Activated CD4-positive, alpha-beta T cell treated with anti-CD3 and anti-CD28 coated beads for 36 hours (primary cell): ENCODE data around the gene PARP4. TPM values are rescaled to one million over a fixed set of nuclear protein-coding genes. Genes with fewer than 3 reads are reported as not detected.
"Not testable (repeated sequence)": the region's sequence is repeated elsewhere in the genome, so short reads cannot be mapped to it uniquely, and the experiment has no call there.

Source experiments
- ATAC-seq: fragments of 200-7000 bp; cut with Tn5 transposase; one replicate; pipeline ENCODE4 v1.10.0; 2021; ENCODE audit warnings: mild to moderate bottlenecking, moderate library complexity
- CTCF ChIA-PET: fragments of 350-600 bp; sonication (Branson Sonifier 250); formaldehyde crosslinking; loops from one replicate; lab custom pipeline; 2021; ENCODE audit warnings: antibody characterized with exemption; lab: Charles Lee
- POLR2A ChIA-PET: fragments of 350-600 bp; sonication (Branson Sonifier 250); formaldehyde crosslinking; loops from one replicate; lab custom pipeline; 2021; ENCODE audit warnings: antibody characterized with exemption, inconsistent platforms; lab: Charles Lee
- DNase-seq: peaks from one replicate; pipeline ENCODE4 v3.0.0-alpha.2; 2020
- H3K27ac Mint-ChIP-seq: one replicate; pipeline ENCODE4 v1.8.0; 2021; ENCODE audit warnings: mixed read lengths
- H3K27me3 Mint-ChIP-seq: one replicate; pipeline ENCODE4 v1.8.0; 2021; ENCODE audit warnings: mixed read lengths
- H3K36me3 Mint-ChIP-seq: one replicate; pipeline ENCODE4 v1.8.0; 2021; ENCODE audit warnings: low read depth, mixed read lengths
- H3K4me1 Mint-ChIP-seq: one replicate; pipeline ENCODE4 v1.8.0; 2021; ENCODE audit warnings: mixed read lengths
- H3K4me3 Mint-ChIP-seq: one replicate; pipeline ENCODE4 v1.8.0; 2021; ENCODE audit warnings: mild to moderate bottlenecking, moderate library complexity, mixed read lengths
- H3K9me3 Mint-ChIP-seq: one replicate; pipeline ENCODE4 v1.8.0; 2021; ENCODE audit warnings: low read depth, mixed read lengths
- intact Hi-C, 2 experiments: fragments of 100-400 bp; cut with DNase I in 1 of 2; cut with micrococcal nuclease in 1 of 2; formaldehyde crosslinking; loops; one replicate each; pipeline versions ENCODE4 v1.14.2 to v1.15.1; 2022 to 2024; cut with DNase I, micrococcal nuclease
- total RNA-seq, 2 experiments: library from RNA; stranded (reverse); gene quantifications; one replicate each; pipeline ENCODE4 v1.2.3, GENCODE V29; 2021

Gene PARP4
- total RNA-seq, 2 experiments from 2014 or later, result 24.6 to 29.1 TPM

DNA sequence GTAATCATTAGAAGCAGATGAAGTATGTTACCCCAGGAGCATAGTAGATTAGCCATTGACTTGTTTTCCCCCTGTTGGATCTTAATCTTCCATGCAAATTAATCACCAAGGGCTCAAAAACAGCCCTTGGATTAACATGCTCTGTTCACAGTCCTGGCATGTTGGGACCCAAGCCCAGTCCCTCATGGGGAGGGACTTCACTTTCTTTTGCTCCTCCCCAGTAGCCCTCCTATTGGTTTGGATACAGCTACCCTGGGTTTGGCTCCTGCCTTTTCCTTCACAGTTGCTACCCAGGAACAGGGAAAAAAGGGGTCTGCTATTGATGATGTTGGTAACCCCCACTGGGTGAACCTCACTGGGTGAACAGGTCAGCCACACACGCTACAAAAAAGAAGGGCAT lies 16.9 kb upstream of the PARP4 start:
- no peak for ATAC-seq
- no peak overlapping the region for H3K27ac Mint-ChIP-seq
- H3K36me3 Mint-ChIP-seq, result no peaks in the 10 kb centered on the region
- H3K4me1 Mint-ChIP-seq, result no peaks in the 10 kb centered on the region
- no peaks in the 10 kb centered on the region for H3K9me3 Mint-ChIP-seq
- DNase-seq, result no peak
- intact Hi-C loops, result no loop called here
- POLR2A ChIA-PET, result no interaction called here
- CTCF ChIA-PET, result interaction anchor here (0.5 to 0.6 kb wide), 2 partner anchors 12 to 100 kb away, joined by 3 to 4 read pairs; no protein-coding TSS in a partner anchor
- no peak overlapping the region for H3K4me3 Mint-ChIP-seq
- H3K27me3 Mint-ChIP-seq, result peaks cover 35% of the 10 kb centered on the region

DNA sequence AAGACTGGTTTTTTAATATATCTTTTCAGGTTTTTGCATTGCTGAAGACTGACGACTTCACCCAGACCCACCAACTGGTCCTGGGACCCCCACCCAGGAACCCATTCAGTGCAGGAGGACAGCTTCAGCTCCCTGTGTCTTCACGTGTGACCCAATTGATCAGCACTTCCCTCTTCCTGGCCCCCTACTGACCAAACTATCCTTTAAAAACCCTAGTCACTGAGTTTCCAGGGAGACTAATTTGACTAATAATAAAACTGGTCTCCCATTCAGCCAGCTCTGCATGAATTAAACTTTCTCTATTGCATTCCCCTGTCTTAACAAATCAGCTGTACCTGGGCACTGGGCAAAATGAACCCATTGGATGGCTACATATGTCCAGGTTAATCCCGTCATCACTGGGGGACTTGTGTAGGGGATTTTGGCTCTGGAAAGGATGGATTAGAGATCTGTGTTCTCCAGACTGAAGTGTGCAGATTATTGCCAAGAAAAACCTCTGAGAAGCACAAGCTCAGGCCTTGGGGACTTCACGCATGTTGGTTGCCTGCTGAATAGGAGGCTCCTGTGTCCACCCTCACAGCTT lies 16.3 kb upstream of the PARP4 start:
- H3K4me3 Mint-ChIP-seq, result no peak overlapping the region
- no peaks in the 10 kb centered on the region for H3K9me3 Mint-ChIP-seq
- ATAC-seq, result no peak
- intact Hi-C loops, result no loop called here
- ChIA-PET CTCF (interaction anchor here (0.7 kb wide), 1 partner anchor 26 kb away, joined by 3 read pairs; no protein-coding TSS in a partner anchor), POLR2A (interaction anchor here (0.6 kb wide), 1 partner anchor 548 kb away, joined by 3 read pairs; no protein-coding TSS in a partner anchor)
- peaks cover 31% of the 10 kb centered on the region for H3K27me3 Mint-ChIP-seq
- no peak for DNase-seq
- H3K27ac Mint-ChIP-seq, result no peak overlapping the region
- no peaks in the 10 kb centered on the region for H3K4me1 Mint-ChIP-seq
- no peaks in the 10 kb centered on the region for H3K36me3 Mint-ChIP-seq

DNA sequence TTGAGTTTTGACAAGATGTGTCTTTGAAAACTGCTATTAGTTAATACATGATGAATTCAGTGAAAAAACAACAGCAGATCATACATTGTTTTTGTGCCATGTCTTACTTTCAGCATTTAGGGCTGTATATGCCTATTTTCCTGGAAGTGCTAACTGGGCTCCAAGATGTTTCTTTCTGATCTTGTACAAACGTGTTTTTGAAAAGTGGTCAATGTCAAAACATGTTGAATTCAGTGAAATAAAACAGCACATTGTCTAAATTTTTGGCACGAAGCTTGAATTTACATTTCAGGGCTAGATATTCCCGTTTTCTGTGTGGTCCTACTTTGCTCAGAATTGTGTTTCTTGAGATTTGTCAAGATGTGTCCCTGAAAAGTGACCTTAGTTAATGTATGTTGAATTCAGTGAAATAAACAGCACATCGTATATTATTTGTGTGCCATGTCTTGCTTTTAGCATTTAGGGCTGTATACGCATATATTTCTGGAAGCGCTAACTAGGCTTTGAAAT lies 14.7 kb upstream of the PARP4 start:
- H3K36me3 Mint-ChIP-seq, result no peaks in the 10 kb centered on the region
- no peaks in the 10 kb centered on the region for H3K9me3 Mint-ChIP-seq
- H3K27me3 Mint-ChIP-seq, result peaks cover 22% of the 10 kb centered on the region
- ChIA-PET POLR2A (interaction anchor here (0.7 kb wide), 1 partner anchor 26 kb away, joined by 3 read pairs; no protein-coding TSS in a partner anchor), CTCF (interaction anchor here (0.6 kb wide), 1 partner anchor 12 kb away, joined by 4 read pairs; no protein-coding TSS in a partner anchor)
- H3K4me3 Mint-ChIP-seq, result no peak overlapping the region
- H3K27ac Mint-ChIP-seq, result no peak overlapping the region
- no peaks in the 10 kb centered on the region for H3K4me1 Mint-ChIP-seq
- ATAC-seq (no peak), DNase-seq (no peak)
- intact Hi-C loops, result no loop called here

DNA sequence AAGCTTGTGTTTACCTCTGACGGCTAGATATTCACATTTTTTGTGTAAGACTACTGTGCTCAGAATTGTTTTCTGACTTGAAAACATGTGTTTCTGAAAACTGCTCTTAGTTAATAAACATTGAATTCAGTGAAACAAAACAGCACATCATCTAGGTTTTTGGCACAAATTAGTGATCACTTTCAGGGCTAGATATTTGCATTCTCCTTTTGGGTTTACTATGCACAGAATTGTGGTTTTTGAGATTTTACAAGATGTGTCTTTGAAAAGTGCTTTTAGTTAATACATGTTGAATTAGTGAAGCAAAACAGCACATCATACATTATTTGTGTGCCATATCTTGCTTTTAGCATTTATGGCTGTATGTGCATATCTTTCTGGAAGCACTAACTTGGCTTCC lies 8.2 kb upstream of the PARP4 start:
- Mint-ChIP-seq H3K9me3 (no peaks in the 10 kb centered on the region), H3K4me1 (no peaks in the 10 kb centered on the region), H3K4me3 (no peak overlapping the region), H3K27ac (no peak overlapping the region), H3K36me3 (no peaks in the 10 kb centered on the region), H3K27me3 (no peaks in the 10 kb centered on the region)
- ATAC-seq, result no peak
- ChIA-PET POLR2A (no interaction called here), CTCF (interaction anchor here (0.6 to 1.3 kb wide), 3 partner anchors 21 to 945 kb away, joined by 3 to 6 read pairs (median 3); no protein-coding TSS in a partner anchor)
- no peak for DNase-seq
- intact Hi-C loops, result no loop called here

DNA sequence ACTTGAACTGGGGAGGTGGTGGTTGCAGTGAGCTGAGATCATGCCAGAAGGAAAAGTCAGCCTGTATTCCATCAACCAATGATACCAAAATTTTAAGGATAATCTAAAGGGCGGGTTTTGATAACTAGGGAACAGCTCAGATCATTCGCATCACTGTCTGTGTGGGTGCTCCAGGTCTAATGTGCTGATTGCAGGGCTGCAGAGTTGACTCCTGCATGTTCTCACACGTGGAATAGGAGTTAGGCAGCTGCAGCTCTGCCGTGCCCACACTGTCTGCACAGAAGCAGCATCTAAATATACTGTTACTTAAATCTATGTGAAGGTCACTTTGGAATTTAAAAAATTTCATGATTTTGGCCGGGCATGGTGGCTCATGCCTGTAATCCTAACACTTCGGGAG lies 4.3 kb upstream of the PARP4 start:
- Mint-ChIP-seq H3K27ac (no peak overlapping the region), H3K4me3 (no peak overlapping the region), H3K9me3 (no peaks in the 10 kb centered on the region), H3K4me1 (peaks cover 15% of the 10 kb centered on the region), H3K36me3 (no peaks in the 10 kb centered on the region), H3K27me3 (peaks cover 6% of the 10 kb centered on the region)
- POLR2A ChIA-PET, result no interaction called here
- CTCF ChIA-PET, result no interaction called here
- ATAC-seq (no peak), DNase-seq (no peak)
- intact Hi-C loops, result loop anchor here (10.0 kb wide), 3 partner anchors 168 to 1142 kb away; partner anchors contain the start of genes ATP12A (in 1 of the 2) and NUP58 (in 1 of the 2)

DNA sequence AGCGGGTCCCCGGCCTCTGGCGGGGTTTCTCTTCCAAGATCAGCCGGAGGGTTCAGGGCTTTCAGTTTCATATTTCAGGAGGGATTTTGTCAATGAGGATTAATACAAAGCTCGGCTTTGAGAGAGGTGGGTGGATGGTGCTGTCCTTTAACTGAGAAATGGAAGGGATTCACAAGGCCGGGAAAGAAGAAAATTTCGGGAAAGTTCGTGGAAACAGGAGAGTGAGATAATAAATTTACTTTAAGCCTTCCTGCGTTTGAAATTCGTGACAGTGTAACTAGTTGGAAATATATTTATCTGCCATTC lies 283 bp upstream of the PARP4 start:
- peaks cover 6% of the 10 kb centered on the region for H3K27me3 Mint-ChIP-seq
- no peaks in the 10 kb centered on the region for H3K9me3 Mint-ChIP-seq
- no peaks in the 10 kb centered on the region for H3K36me3 Mint-ChIP-seq
- peaks cover 35% of the 10 kb centered on the region for H3K4me1 Mint-ChIP-seq
- peak overlapping the region; percentile 74 for H3K4me3 Mint-ChIP-seq
- ChIA-PET CTCF (interaction anchor here (1.7 kb wide), 1 partner anchor 29 kb away, joined by 6 read pairs; no protein-coding TSS in a partner anchor), POLR2A (no interaction called here)
- peak overlapping the region; percentile 86 for H3K27ac Mint-ChIP-seq
- intact Hi-C loops, result loop anchor here (1.0 to 10.0 kb wide), 13 partner anchors 88 to 1389 kb away; partner anchors contain the start of genes ATP12A (in 2 of the 2), MIPEP (in 1 of the 2), NUP58 (in 1 of the 2) and SPATA13 (in 1 of the 2)
- ATAC-seq (no peak), DNase-seq (no peak)

DNA sequence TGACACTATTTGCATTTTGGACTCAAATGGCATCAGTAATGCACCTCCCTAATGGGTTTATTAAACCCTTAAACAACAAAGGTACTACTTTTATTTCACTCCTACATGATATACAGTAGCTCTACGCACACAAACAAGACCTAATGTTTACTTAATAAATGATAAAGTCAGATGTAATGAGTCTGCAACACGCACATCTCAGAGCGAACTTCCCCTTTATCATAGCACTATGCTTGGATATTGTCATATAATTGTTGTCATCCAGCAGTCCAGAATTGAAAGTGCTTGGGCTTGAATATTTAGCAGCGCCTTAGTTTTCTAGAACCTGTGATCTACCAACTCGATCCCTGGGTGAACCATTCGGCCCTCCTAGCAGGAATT lies 772 bp downstream of the PARP4 start:
- POLR2A ChIA-PET, result no interaction called here
- peaks cover 6% of the 10 kb centered on the region for H3K27me3 Mint-ChIP-seq

DNA sequence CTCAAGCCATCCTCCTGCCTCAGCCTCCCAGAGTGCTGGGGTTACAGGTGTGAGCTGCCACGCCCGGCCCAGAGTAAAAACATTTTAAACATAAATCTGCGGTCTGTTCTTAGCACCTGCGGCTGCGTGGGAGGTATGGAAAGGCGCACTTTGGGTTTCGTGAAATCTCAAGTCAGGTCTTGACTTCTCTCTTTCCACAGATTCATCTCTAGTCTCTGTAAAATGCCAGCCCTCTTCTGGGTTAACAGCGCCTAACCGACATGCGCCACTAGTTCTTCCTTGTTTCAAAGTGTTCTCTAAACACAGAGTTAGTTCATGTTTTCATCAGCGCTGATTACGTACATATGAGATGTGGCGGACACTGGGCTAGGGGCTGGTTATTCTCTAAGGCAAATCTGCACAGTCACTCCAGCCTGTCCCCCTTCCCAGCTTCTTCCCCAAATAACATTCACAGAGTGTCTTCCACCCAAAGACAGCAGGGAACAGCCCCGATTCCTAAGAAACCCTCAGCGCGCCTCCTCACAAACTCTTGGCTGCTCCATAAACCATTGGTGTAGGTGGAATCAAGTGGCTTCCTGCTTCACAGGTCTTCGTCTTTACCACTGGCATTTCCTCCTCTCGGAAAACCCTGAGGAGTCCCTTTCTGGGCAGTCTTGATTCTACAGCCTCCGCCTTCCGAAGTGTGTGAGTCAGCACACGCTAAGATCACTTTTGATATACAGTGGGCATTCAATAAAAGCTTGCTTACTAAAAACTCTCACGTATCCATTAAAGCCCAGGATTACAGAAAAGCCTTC lies 1.4 kb downstream of the PARP4 start:
- peaks cover 6% of the 10 kb centered on the region for H3K27me3 Mint-ChIP-seq
- intact Hi-C loops, result loop anchor here (1.0 to 10.0 kb wide), 11 partner anchors 52 to 1391 kb away; partner anchors contain the start of genes ATP12A (in 2 of the 2), NUP58 (in 1 of the 2) and SPATA13 (in 1 of the 2)
- ATAC-seq (peak; percentile 68), DNase-seq (peak; percentile 88)
- H3K36me3 Mint-ChIP-seq, result peaks cover 4% of the 10 kb centered on the region
- H3K27ac Mint-ChIP-seq, result peak overlapping the region; percentile 86
- H3K4me3 Mint-ChIP-seq, result peak overlapping the region; percentile 74
- POLR2A ChIA-PET, result no interaction called here
- no peaks in the 10 kb centered on the region for H3K9me3 Mint-ChIP-seq
- H3K4me1 Mint-ChIP-seq, result peaks cover 37% of the 10 kb centered on the region
- CTCF ChIA-PET, result interaction anchor here (0.6 to 1.7 kb wide), 2 partner anchors 30 to 237 kb away, joined by 3 to 6 read pairs; no protein-coding TSS in a partner anchor

More for the DNA sequence above, 772 bp downstream of the PARP4 start:
- DNase-seq (no peak), ATAC-seq (peak; percentile 14)
- H3K4me1 Mint-ChIP-seq, result peaks cover 37% of the 10 kb centered on the region
- H3K27ac Mint-ChIP-seq, result peak overlapping the region; percentile 86
- intact Hi-C loops, result loop anchor here (1.0 to 10.0 kb wide), 16 partner anchors 53 to 1390 kb away; partner anchors contain the start of genes ATP12A (in 2 of the 2), MIPEP (in 1 of the 2), NUP58 (in 1 of the 2) and SPATA13 (in 1 of the 2)
- H3K36me3 Mint-ChIP-seq, result peaks cover 4% of the 10 kb centered on the region
- H3K4me3 Mint-ChIP-seq, result peak overlapping the region; percentile 74
- no peaks in the 10 kb centered on the region for H3K9me3 Mint-ChIP-seq
- CTCF ChIA-PET, result interaction anchor here (0.6 to 1.7 kb wide), 2 partner anchors 30 to 237 kb away, joined by 3 to 6 read pairs; no protein-coding TSS in a partner anchor

DNA sequence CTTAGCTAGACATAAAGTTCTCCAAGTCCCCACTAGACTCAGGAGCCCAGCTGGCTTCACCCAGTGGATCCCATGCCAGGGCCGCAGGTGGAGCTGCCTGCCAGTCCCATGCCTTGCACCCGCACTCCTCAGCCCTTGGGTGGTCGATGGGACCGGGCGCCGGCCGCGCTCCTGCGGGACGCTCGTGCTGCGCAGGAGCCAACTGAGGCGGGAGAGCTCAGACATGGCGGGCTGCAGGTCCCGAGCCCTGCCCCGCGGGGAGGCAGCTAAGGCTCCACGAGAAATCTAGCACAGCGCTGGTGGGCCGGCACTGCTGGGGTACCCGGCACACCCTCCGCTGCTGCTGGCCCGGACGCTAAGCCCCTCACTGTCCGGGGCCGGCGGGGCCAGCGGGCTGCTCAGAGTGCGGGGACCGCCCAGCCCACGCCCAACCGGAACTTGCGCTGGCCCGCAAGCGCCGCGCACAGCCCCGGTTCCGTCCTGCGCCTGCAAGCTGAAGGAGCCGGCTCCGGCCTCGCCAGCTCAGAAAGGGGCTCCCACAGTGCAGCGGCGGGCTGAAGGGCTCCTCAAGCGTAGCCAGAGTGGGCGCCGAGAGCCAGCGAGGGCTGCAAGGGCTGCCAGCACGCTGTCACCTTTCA lies 5.8 kb downstream of the PARP4 start:
- H3K9me3 Mint-ChIP-seq, result no peaks in the 10 kb centered on the region
- no peaks in the 10 kb centered on the region for H3K27me3 Mint-ChIP-seq
- no peak for ATAC-seq
- H3K4me3 Mint-ChIP-seq, result no peak overlapping the region
- H3K27ac Mint-ChIP-seq, result no peak overlapping the region
- no peak for DNase-seq
- POLR2A ChIA-PET, result no interaction called here
- H3K4me1 Mint-ChIP-seq, result peaks cover 31% of the 10 kb centered on the region
- CTCF ChIA-PET, result interaction anchor here (0.9 kb wide), 1 partner anchor 9 kb away, joined by 3 read pairs; no protein-coding TSS in a partner anchor
- peaks cover 11% of the 10 kb centered on the region for H3K36me3 Mint-ChIP-seq
- intact Hi-C loops, result no loop called here

DNA sequence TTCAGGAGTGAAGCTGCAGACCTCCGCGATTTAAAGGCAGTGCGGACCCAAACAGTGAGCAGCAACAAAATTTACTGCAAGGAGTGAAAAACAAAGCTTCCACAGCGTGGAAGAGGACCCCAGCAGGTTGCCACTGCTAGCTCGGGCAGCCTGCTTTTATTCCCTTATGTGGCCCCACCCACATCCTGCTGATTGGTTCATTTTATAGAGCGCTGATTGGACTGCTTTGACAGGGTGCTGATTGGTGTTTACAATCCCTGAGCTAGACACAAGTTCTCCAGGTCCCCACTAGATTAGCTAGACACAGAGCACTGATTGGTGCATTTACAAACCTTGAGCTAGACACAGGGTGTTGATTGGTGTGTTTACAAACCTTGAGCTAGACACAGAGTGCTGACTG lies 6.3 kb downstream of the PARP4 start:
- DNase-seq, H3K9me3 Mint-ChIP-seq, H3K27me3 Mint-ChIP-seq, intact Hi-C loops, H3K4me3 Mint-ChIP-seq, POLR2A ChIA-PET, ATAC-seq, H3K27ac Mint-ChIP-seq: not testable (repeated sequence)
- Mint-ChIP-seq H3K4me1 (peaks cover 27% of the 10 kb centered on the region), H3K36me3 (peaks cover 12% of the 10 kb centered on the region)
- CTCF ChIA-PET, result interaction anchor here (0.9 kb wide), 1 partner anchor 8 kb away, joined by 3 read pairs; no protein-coding TSS in a partner anchor
